ENCODE data around the gene BST2. TPM values are rescaled to one million over a fixed set of nuclear protein-coding genes. Genes with fewer than 3 reads are reported as not detected.

Gene BST2
- polyA plus RNA-seq, 3 donors, result 102 to 160 (median 151) TPM

Other genes with a start within 250 kb of the BST2 start
- 10 to 100 TPM; 21.6 to 24.2 (median 22.2) TPM for gene USE1, start 190.3 kb downstream of the BST2 start, polyA plus RNA-seq (ENCODE audit: insufficient read length in 3 of 3)
- 10 to 100 TPM; 15.7 to 20.1 (median 17.9) TPM for gene OCEL1, start 179.4 kb downstream of the BST2 start, polyA plus RNA-seq (ENCODE audit: insufficient read length in 3 of 3)
- 10 to 100 TPM; 29.4 to 41.9 (median 34.2) TPM for gene NR2F6, start 159.7 kb downstream of the BST2 start, polyA plus RNA-seq (ENCODE audit: insufficient read length in 3 of 3)
- gene USHBP1, start 140.9 kb downstream of the BST2 start, polyA plus RNA-seq (ENCODE audit: insufficient read length in 3 of 3), result 1 to 10 TPM; 4.6 to 6.1 (median 5.4) TPM
- gene BABAM1, start 138.2 kb downstream of the BST2 start, polyA plus RNA-seq (ENCODE audit: insufficient read length in 3 of 3), result 100 to 1,000 TPM in 1 of 3 donors, 10 to 100 TPM in 2; 94.8 to 113 (median 97.1) TPM
- under 1 TPM; 0.44 to 0.83 (median 0.65) TPM for gene ANKLE1, start 123.7 kb downstream of the BST2 start, polyA plus RNA-seq (ENCODE audit: insufficient read length in 3 of 3)
- 1 to 10 TPM; 6.6 to 8.5 (median 7.0) TPM for gene ABHD8, start 102.2 kb downstream of the BST2 start, polyA plus RNA-seq (ENCODE audit: insufficient read length in 3 of 3)
- 10 to 100 TPM; 44.9 to 55.7 (median 51.8) TPM for gene MRPL34, start 99.8 kb downstream of the BST2 start, polyA plus RNA-seq (ENCODE audit: insufficient read length in 3 of 3)
- 10 to 100 TPM; 29.3 to 37.7 (median 32.5) TPM for gene DDA1, start 96.1 kb downstream of the BST2 start, polyA plus RNA-seq (ENCODE audit: insufficient read length in 3 of 3)
- 1 to 10 TPM; 7.2 to 9.7 (median 7.8) TPM for gene ANO8, start 70.8 kb downstream of the BST2 start, polyA plus RNA-seq (ENCODE audit: insufficient read length in 3 of 3)
- gene GTPBP3, start 68.1 kb downstream of the BST2 start, polyA plus RNA-seq (ENCODE audit: insufficient read length in 3 of 3), result 10 to 100 TPM; 13.9 to 17.3 (median 15.7) TPM
- gene PLVAP, start 28.3 kb downstream of the BST2 start, polyA plus RNA-seq (ENCODE audit: insufficient read length in 3 of 3), result 100 to 1,000 TPM; 167 to 179 (median 177) TPM
- gene CCDC194, start 11.4 kb downstream of the BST2 start, polyA plus RNA-seq (ENCODE audit: insufficient read length in 3 of 3), result 1 to 10 TPM in 1 of 3 donors, under 1 TPM in 2; 0.59 to 1.2 (median 0.83) TPM
- 10 to 100 TPM; 47.2 to 53.0 (median 52.7) TPM for gene MVB12A, start 14.4 kb upstream of the BST2 start, polyA plus RNA-seq (ENCODE audit: insufficient read length in 3 of 3)
- gene TMEM221, start 43.0 kb upstream of the BST2 start, polyA plus RNA-seq (ENCODE audit: insufficient read length in 3 of 3), result 1 to 10 TPM; 1.9 to 3.1 (median 2.1) TPM
- gene NXNL1, start 55.3 kb upstream of the BST2 start, polyA plus RNA-seq (ENCODE audit: insufficient read length in 3 of 3), result not detected
- 10 to 100 TPM in 2 of 3 donors, 1 to 10 TPM in 1; 9.7 to 10.8 (median 10.3) TPM for gene SLC27A1, start 64.9 kb upstream of the BST2 start, polyA plus RNA-seq (ENCODE audit: insufficient read length in 3 of 3)
- 10 to 100 TPM; 50.1 to 60.6 (median 50.9) TPM for gene PGLS, start 106.0 kb upstream of the BST2 start, polyA plus RNA-seq (ENCODE audit: insufficient read length in 3 of 3)
- 10 to 100 TPM; 43.3 to 47.5 (median 43.7) TPM for gene COLGALT1, start 150.0 kb upstream of the BST2 start, polyA plus RNA-seq (ENCODE audit: insufficient read length in 3 of 3)

All from right renal cortex interstitium (tissue), 3 donors.